Activated gamma-delta T cell treated with Interleukin-2 at 50 U/mL for 16 hours (primary cell): ENCODE data around the gene EIF2D.
"Not testable (repeated sequence)": the region's sequence is repeated elsewhere in the genome, so short reads cannot be mapped to it uniquely, and the experiment has no call there.

Experiments used
- DNase-seq: peaks from one replicate; pipeline ENCODE4 v3.0.0-alpha.2; 2020

Gene EIF2D

GRCh38 chr1:206586501-206587445 lies 25.5 kb downstream of the EIF2D start:
- no peak for DNase-seq

- no peak for DNase-seq
Measured at GRCh38 chr1:206584683-206585082, 27.6 kb downstream of the EIF2D start.

GRCh38 chr1:206583707-206584648 lies 28.3 kb downstream of the EIF2D start:
- peak; percentile 88 for DNase-seq

- no peak for DNase-seq
Measured at GRCh38 chr1:206582971-206583706, 29.1 kb downstream of the EIF2D start.

GRCh38 chr1:206582537-206582936 lies 29.7 kb downstream of the EIF2D start:
- no peak for DNase-seq

GRCh38 chr1:206581571-206581981 lies 30.7 kb downstream of the EIF2D start:
- DNase-seq: peak; percentile 61

- DNase-seq: not testable (repeated sequence)
Measured at GRCh38 chr1:206581114-206581497, 31.2 kb downstream of the EIF2D start.

GRCh38 chr1:206580438-206581113 lies 31.7 kb downstream of the EIF2D start:
- no peak for DNase-seq

GRCh38 chr1:206579747-206580437 lies 32.4 kb downstream of the EIF2D start:
- DNase-seq: peak; percentile 78

- no peak for DNase-seq
Measured at GRCh38 chr1:206578978-206579374, 33.3 kb downstream of the EIF2D start.

- DNase-seq: no peak
Measured at GRCh38 chr1:206578068-206578977, 33.9 kb downstream of the EIF2D start.

GRCh38 chr1:206577626-206578025 lies 34.6 kb downstream of the EIF2D start:
- no peak for DNase-seq

- no peak for DNase-seq
Measured at GRCh38 chr1:206575894-206576737, 36.1 kb downstream of the EIF2D start.

GRCh38 chr1:206575165-206575893 lies 36.9 kb downstream of the EIF2D start:
- peak; percentile 47 for DNase-seq

GRCh38 chr1:206573762-206574161 lies 38.5 kb downstream of the EIF2D start:
- DNase-seq: no peak

- no peak for DNase-seq
Measured at GRCh38 chr1:206573319-206573718, 38.9 kb downstream of the EIF2D start.

- no peak for DNase-seq
Measured at GRCh38 chr1:206572835-206573234, 39.4 kb downstream of the EIF2D start.

GRCh38 chr1:206570529-206570928 lies 41.7 kb downstream of the EIF2D start:
- no peak for DNase-seq

- DNase-seq: no peak
Measured at GRCh38 chr1:206569556-206569955, 42.7 kb downstream of the EIF2D start.
